Loucy (cell line): ENCODE measurements around the gene DND1.

ENCODE experiments used
- H2AFZ ChIP-seq: fragments of 200-600 bp; sonication (generic); 2 replicates; pipeline ENCODE4 v1.6.0; 2016; ENCODE audit warnings: antibody characterized with exemption, mild to moderate bottlenecking, low read length, moderate library complexity
- H3F3A ChIP-seq: fragments of 200-600 bp; 2 replicates; pipeline ENCODE4 v1.6.0; 2016; ENCODE audit warnings: antibody characterized with exemption, low read depth, mild to moderate bottlenecking
- H3K27me3 ChIP-seq: fragments of 200-600 bp; sonication (generic); 2 replicates; pipeline ENCODE4 v1.6.1; 2014; ENCODE audit warnings: low read length, mild to moderate bottlenecking; ENCODE audit not compliant: insufficient read depth, poor library complexity, severe bottlenecking
- H3K36me3 ChIP-seq: fragments of 200-600 bp; sonication (generic); 2 replicates; pipeline ENCODE4 v1.6.1; 2016; ENCODE audit warnings: low read length; ENCODE audit not compliant: insufficient read depth
- H3K4me1 ChIP-seq: fragments of 200-600 bp; sonication (generic); 2 replicates; pipeline ENCODE4 v1.5.1; 2014; ENCODE audit warnings: low read length, mild to moderate bottlenecking; ENCODE audit not compliant: insufficient read depth, poor library complexity, severe bottlenecking
- H3K4me2 ChIP-seq: fragments of 200-600 bp; sonication (generic); 2 replicates; pipeline ENCODE4 v1.6.0; 2014; ENCODE audit warnings: antibody characterized with exemption, low read length, low read depth, mild to moderate bottlenecking; ENCODE audit not compliant: poor library complexity, severe bottlenecking
- H3K4me3 ChIP-seq: fragments of 200-600 bp; sonication (generic); 2 replicates; pipeline ENCODE4 v1.5.1; 2014; ENCODE audit warnings: low read length, mild to moderate bottlenecking, mixed read lengths; ENCODE audit not compliant: poor library complexity, severe bottlenecking
- H3K79me2 ChIP-seq: fragments of 200-600 bp; sonication (generic); 2 replicates; pipeline ENCODE4 v1.6.1; 2014; ENCODE audit warnings: low read length; ENCODE audit not compliant: insufficient read depth
- H3K9ac ChIP-seq: fragments of 200-600 bp; sonication (generic); 2 replicates; pipeline ENCODE4 v1.6.0; 2014; ENCODE audit warnings: mild to moderate bottlenecking, low read depth, low read length, moderate library complexity; ENCODE audit not compliant: poor library complexity, severe bottlenecking
- H3K9me2 ChIP-seq: fragments of 200-600 bp; sonication (generic); replicated peaks from 2 replicates; pipeline ENCODE4 v1.6.1; 2016; ENCODE audit warnings: low read depth, low read length, mixed read lengths
- H3K9me3 ChIP-seq: fragments of 200-600 bp; sonication (generic); 2 replicates; pipeline ENCODE4 v1.6.1; 2014; ENCODE audit warnings: mild to moderate bottlenecking, antibody characterized with exemption, low read length, low read depth; ENCODE audit not compliant: insufficient read depth
- H4K20me1 ChIP-seq: fragments of 200-600 bp; sonication (generic); 2 replicates; pipeline ENCODE4 v1.6.0; 2014; ENCODE audit warnings: antibody characterized with exemption, low read length, mild to moderate bottlenecking; ENCODE audit not compliant: insufficient read depth, poor library complexity, severe bottlenecking
- EZH2phosphoT487 ChIP-seq: fragments of 200-600 bp; IDR thresholded peaks from 2 replicates; pipeline ENCODE4 v1.6.1; 2018; ENCODE audit warnings: antibody characterized with exemption, mild to moderate bottlenecking, moderate library complexity, borderline replicate concordance
- TF ChIP-seq, protein P1 (sequence below): fragments of 200-600 bp; sonication (generic); conservative IDR thresholded peaks from 2 replicates; pipeline ENCODE4 v1.5.1; 2014; ENCODE audit warnings: mild to moderate bottlenecking, antibody characterized with exemption, low read length

DND1 gene

DNA sequence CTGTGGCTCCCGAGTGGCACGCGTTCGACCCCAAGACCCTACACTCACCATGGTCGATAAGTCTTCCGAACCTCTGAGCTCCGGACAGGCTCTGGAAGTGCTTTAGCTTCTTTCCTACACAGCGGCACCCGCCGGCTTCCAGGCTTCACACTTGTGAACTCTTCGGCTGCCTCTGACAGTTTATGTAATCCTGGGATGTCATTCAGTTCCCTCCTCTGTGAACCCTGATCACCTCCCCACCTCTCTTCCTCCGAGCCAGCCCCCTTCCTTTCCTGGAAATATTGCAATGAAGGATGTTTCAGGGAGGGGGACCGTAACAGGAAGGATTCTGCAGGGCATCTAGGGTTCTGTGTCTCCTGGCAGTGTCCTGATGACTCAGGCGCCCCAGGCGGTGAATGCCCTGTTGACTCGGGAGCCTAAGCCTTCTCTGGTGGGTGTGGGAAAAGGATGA is 40.3 kb downstream of the DND1 start, which contains the start of gene CD14:
Gene CD14, minus strand, starts transcription at position 155 of the 451 bp plus-strand sequence. Its CDS starts 104 bp downstream, at position 51.
- TF ChIP-seq EZH2phosphoT487: no peak
- TF ChIP-seq, protein P1, sequence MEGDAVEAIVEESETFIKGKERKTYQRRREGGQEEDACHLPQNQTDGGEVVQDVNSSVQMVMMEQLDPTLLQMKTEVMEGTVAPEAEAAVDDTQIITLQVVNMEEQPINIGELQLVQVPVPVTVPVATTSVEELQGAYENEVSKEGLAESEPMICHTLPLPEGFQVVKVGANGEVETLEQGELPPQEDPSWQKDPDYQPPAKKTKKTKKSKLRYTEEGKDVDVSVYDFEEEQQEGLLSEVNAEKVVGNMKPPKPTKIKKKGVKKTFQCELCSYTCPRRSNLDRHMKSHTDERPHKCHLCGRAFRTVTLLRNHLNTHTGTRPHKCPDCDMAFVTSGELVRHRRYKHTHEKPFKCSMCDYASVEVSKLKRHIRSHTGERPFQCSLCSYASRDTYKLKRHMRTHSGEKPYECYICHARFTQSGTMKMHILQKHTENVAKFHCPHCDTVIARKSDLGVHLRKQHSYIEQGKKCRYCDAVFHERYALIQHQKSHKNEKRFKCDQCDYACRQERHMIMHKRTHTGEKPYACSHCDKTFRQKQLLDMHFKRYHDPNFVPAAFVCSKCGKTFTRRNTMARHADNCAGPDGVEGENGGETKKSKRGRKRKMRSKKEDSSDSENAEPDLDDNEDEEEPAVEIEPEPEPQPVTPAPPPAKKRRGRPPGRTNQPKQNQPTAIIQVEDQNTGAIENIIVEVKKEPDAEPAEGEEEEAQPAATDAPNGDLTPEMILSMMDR: no peak
- no peak within 1 kb of the TSS for H2AFZ ChIP-seq
- H3K9me3 ChIP-seq: no peaks in the 10 kb centered on the region
- H3K4me3 ChIP-seq: no peak within 1 kb of the TSS
- H3K79me2 ChIP-seq: no peaks in the 10 kb centered on the region
- no peaks in the 10 kb centered on the region for H3K36me3 ChIP-seq
- H3F3A ChIP-seq: no peaks in the 10 kb centered on the region
- no peak within 1 kb of the TSS for H3K9ac ChIP-seq
- no peaks in the 10 kb centered on the region for H3K9me2 ChIP-seq
- H3K27me3 ChIP-seq: no peaks in the 10 kb centered on the region
- H3K4me2 ChIP-seq: no peak within 1 kb of the TSS
- no peaks in the 10 kb centered on the region for H3K4me1 ChIP-seq
- H4K20me1 ChIP-seq: no peaks in the 10 kb centered on the region

DNA sequence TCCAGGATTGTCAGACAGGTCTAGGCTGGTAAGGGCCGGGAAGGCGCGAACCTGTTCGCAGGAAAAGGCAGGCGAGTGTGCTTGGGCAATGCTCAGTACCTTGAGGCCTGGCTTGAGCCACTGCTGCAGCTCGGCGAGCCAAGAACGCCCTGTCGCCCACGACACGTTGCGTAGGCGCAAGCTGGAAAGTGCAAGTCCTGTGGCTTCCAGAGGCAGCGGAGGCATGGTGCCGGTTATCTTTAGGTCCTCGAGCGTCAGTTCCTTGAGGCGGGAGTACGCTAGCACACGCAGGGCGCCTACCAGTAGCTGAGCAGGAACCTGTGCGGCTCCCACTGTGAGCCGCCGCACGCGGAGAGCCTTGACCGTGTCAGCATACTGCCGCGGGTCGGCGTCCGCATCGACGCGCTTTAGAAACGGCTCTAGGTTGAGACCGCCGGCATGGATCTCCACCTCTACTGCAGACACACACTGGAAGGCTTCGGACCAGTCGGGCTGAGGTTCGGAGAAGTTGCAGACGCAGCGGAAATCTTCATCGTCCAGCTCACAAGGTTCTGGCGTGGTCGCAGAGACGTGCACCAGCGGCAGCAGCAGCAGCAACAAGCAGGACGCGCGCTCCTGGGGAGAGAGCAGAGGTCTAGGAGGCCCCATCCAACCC is 40.9 kb downstream of the DND1 start:
- no peaks in the 10 kb centered on the region for H3K36me3 ChIP-seq
- TF ChIP-seq, protein P1: no peak
- TF ChIP-seq EZH2phosphoT487: no peak
- no peaks in the 10 kb centered on the region for H3K9me3 ChIP-seq
- H3K4me1 ChIP-seq: no peaks in the 10 kb centered on the region
- no peaks in the 10 kb centered on the region for H3K9me2 ChIP-seq
- H3F3A ChIP-seq: no peaks in the 10 kb centered on the region
- no peak overlapping the region for H3K9ac ChIP-seq
- H3K4me2 ChIP-seq: no peak overlapping the region
- H2AFZ ChIP-seq: no peak overlapping the region
- no peak overlapping the region for H3K4me3 ChIP-seq
- no peaks in the 10 kb centered on the region for H3K27me3 ChIP-seq
- no peaks in the 10 kb centered on the region for H4K20me1 ChIP-seq
- H3K79me2 ChIP-seq: no peaks in the 10 kb centered on the region

DNA sequence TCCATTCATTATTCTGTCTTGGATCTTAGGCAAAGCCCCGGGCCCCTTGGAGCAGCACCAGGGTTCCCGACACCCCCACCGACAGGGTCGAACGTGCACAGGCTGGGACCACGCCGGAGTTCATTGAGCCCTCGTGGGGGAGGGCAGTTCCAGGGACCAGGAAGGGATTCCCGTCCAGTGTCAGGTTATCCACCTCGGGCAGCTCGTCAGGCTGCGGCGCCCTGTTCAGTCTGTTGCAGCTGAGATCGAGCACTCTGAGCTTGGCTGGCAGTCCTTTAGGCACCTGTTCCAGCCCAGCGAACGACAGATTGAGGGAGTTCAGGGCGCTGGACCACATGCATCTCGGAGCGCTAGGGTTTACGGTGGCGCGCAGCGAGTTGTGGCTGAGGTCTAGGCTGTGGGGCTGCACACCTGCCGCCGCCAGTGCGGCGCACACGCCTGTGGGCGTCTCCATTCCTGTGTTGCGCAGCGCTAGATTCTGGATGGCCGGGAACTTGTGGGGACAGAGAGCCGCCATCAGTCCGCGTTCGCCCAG is 41.5 kb downstream of the DND1 start:
- Histone ChIP-seq H4K20me1 (no peaks in the 10 kb centered on the region), H3K4me3 (no peak overlapping the region), H3K9ac (no peak overlapping the region), H3F3A (no peaks in the 10 kb centered on the region), H3K36me3 (no peaks in the 10 kb centered on the region), H3K79me2 (no peaks in the 10 kb centered on the region), H2AFZ (no peak overlapping the region), H3K4me2 (no peak overlapping the region), H3K27me3 (no peaks in the 10 kb centered on the region), H3K4me1 (no peaks in the 10 kb centered on the region), H3K9me3 (no peaks in the 10 kb centered on the region), H3K9me2 (no peaks in the 10 kb centered on the region)
- TF ChIP-seq EZH2phosphoT487: no peak
- TF ChIP-seq, protein P1: no peak
